ENCODE results near the gene B4GALT4.
"Not testable (repeated sequence)": the region's sequence is repeated elsewhere in the genome, so short reads cannot be mapped to it uniquely, and the experiment has no call there.

Gene B4GALT4

GRCh38 chr3:119240591-119241434 lies at the start of gene B4GALT4:
Gene B4GALT4 (minus strand): TSS chr3:119240878. CDS start chr3:119230099, 10,779 bp downstream.
- DNase-seq = peak in 1 of 2 experiments; percentile 11

DNA sequence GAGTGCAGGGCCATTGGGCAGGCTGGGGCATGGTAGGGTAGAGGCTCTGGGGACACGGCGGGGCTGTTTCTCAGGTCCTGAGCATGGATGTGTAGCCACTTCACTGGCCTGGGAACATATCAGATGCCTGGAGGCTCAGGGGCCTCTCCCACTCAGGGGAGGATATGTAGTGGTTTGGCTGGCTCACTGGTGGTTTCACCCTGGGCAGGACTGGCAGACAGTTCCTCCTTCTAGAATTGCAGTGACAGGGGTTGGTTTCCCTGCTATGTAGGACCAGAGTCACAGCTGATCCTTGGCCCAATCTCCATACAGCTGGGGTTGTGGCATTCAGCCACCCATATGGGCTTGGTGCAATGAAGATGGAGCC lies 48.7 kb upstream of the B4GALT4 start:
- DNase-seq = no peak

DNA sequence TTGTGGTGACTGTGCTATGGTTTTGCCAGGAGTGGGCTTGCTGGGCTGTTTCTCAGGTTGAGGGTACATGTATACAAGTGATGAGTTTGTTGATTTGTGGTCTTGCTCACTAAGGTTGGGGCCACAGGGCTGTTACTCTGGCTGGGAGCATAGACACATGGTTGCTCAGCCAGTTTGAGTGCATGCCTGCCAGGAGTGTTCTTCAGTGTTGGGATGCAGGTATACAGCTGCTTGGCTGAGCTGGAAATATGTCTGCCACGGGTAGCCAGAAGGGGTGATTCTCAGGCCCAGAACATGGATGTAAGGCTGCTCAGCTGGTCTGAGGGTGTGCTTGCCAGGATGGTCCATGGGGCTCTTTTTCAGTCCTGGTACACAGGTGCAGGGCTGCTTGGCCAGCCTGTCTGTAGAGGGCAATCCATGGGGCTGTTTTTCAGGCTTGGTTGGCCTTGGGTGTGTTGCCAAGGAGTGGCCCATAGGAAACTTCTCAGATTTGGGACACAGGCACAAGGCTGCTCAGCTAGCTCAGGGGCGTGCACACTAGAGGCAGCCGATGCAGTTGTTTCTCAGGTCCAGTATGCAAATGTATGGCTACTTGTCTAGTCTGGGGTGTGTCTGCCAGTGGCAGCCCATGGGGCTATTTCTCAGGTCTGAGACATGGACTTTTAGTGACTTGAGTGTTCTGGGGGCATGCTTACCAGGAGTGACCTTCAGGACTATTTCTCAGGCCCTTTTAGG lies 48.2 kb upstream of the B4GALT4 start:
- no peak for DNase-seq

DNA sequence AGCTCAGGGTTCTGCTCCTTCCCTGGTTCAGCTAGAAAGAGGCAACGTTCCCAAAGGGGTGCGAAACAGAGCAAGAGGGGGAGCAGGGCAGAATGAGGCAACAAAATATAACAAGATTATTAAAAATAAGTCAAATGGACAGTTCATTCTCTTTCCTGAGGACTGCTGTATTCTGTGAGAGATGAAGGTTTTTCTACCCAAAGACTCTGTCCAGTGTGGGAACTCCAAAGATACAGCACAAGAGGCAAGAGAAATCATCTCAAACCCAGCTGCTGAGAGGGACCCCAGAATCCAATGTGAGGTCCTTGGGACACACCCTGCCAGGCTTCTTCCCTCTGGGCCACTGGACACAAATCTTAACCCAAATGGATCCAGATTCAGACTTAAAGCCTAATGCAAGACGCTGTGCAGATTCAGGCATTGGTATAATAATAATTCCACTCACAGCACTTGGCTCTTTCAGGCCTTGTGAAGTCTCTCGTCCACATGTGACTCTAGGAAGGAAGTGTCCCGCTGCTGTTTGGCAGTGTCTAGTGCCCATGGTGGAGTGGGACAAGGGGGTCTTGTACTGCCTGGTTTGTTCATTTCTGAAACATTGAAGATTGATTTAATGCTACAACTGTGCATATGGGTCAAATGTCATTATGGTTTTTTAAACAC lies 39.0 kb upstream of the B4GALT4 start:
- no peak for DNase-seq

DNA sequence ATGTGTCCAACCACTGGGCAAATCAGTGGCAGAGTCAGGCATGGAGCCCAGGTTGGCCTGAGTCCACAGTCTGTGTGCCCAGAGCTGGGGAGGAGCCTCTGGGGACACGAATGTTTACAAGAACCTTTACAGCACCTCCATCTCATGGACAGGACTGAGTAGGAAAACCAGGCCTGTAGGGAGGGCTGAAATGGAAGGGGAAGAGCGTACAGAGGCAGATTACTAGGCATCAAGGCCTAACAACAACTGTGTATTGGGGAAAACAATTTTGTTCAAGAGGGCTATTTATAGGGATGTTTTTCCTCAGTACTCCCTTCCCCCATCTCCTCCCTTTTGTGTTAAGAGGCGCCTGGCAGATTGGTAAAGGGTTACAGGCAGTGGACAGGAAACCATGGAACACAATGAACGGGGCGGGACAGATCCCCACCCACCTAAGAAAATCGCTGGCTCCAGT lies 38.5 kb upstream of the B4GALT4 start:
- DNase-seq = no peak

DNA sequence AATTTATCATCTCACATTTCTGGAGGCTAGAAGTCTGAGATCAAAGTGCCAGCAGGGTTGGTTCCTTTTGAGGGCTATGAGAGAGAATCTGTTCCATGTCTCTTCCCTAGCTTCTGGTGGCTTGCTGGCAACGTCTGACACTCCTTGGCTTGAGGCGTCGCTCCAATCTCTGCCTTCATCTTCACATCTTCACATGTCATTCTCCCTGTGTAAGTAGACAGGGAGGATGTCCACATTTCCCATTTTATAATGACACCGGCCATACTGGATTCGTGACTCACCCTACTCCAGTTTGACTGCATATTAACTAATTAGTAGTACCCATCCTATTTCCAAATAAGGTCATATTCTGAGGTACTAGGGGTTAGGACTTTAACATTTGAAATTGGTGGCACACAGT lies 36.0 kb upstream of the B4GALT4 start:
- no peak for DNase-seq

DNA sequence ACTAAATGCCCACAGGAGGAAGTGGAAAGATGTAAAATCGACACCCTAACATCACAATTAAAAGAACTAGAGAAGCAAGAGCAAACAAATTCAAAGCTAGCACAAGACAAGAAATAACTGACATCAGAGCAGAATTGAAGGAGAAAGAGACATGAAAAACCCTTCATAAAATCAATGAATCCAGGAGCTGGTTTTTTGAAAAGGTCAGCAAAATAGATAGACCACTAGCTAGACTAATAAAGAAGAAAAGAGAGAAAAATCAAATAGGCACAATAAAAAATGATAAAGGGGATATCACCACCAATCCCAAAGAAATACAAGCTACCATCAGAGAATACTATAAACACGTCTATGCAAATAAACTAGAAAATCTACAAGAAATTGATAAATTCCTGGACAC lies 29.5 kb upstream of the B4GALT4 start:
- DNase-seq = not testable (repeated sequence)

GRCh38 chr3:119261055-119261454 lies 20.4 kb upstream of the B4GALT4 start:
- DNase-seq = no peak

GRCh38 chr3:119259821-119260220 lies 19.1 kb upstream of the B4GALT4 start:
- no peak for DNase-seq

GRCh38 chr3:119258915-119259314 lies 18.2 kb upstream of the B4GALT4 start:
- no peak for DNase-seq

GRCh38 chr3:119257654-119258410 lies 17.2 kb upstream of the B4GALT4 start:
- no peak for DNase-seq

DNA sequence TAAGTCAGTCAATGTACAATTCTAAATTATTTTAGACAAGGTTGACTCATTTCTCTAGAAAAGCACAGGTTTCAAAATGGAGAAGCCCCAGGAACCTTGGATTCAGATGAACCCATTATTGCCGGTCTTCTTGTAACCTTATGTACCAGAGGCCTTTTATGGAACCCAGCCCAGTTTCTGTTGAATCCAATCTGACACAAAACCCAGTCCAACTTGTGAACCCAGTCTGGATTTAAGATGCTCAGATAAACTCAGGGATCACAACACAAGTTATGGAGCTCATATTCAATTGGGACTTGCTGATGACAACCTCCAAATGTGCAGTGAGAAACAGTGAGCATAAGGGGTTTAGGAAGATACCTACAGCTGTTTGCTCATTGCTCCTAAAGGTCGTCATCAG lies 16.4 kb upstream of the B4GALT4 start:
- no peak for DNase-seq

DNA sequence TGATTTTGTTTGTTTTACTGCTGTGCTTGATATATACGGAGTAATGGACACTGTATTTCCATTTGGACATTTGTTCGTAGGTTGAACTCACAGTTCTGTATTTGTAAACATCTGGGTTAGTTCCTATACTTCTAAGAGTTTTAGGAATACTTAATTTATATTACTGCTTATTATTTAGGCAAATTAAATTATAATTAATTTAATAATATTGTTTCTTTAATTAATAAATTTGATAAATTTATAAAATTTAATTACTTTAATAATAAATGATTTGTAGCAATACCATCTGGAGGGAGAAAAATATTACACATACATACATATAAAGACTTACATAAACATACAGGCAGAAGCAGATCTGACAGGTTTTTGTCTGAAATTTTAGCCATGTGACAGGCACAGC lies 14.5 kb upstream of the B4GALT4 start:
- DNase-seq = no peak

DNA sequence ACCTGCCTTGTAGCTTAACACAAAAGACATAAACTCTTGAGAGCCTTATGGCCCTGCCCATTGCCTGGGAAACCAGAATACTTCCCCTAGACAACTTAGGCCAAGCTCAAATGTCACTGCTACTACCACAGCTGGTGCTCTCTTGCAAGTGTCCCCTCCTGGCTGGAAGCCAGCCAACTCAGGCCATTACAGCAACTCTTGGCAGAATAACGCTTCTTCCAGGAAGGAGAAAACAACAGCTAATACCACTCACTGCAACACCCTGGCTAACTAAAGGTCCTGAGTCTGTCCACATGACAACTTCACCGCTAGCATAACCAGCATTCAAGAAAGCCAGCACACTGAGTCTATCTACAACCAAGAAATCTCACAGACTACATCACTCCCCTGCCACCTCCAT lies 5.1 kb upstream of the B4GALT4 start:
- DNase-seq = no peak

DNA sequence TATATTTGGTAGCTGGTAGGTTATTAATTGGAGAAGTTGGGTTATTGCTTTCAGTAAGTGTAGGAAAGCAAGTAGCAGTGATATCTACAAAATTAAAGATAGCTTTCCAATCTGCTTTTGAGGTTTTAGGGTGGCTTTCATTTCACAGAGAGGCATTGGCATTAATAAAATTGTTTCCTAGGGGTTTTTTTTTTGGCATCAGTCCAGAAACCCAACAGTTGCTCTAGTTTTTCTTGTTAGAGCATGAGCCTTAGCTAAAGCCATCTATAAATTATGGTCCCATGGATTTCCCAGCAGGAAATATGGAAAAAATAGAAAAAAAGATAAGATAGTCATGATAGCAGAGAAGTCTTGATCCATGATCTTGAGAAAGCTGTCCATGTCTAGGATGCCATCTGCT lies 3.0 kb upstream of the B4GALT4 start:
- DNase-seq = no peak

DNA sequence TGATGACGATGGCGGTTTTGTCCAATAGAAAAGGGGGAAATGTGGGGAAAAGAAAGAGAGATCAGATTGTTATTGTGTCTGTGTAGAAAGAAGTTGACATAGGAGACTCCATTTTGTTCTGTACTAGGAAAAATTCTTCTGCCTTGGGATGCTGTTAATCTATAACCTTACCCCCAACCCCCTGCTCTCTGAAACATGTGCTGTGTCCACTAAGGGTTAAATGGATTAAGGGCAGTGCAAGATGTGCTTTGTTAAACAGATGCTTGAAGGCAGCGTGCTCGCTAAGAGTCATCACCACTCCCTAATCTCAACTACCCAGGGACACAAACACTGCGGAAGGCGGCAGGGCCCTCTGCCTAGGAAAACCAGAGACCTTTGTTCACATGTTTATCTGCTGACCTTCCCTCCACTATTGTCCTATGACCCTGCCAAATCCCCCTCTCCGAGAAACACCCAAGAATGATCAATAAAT lies 2.4 kb upstream of the B4GALT4 start:
- DNase-seq = not testable (repeated sequence)

DNA sequence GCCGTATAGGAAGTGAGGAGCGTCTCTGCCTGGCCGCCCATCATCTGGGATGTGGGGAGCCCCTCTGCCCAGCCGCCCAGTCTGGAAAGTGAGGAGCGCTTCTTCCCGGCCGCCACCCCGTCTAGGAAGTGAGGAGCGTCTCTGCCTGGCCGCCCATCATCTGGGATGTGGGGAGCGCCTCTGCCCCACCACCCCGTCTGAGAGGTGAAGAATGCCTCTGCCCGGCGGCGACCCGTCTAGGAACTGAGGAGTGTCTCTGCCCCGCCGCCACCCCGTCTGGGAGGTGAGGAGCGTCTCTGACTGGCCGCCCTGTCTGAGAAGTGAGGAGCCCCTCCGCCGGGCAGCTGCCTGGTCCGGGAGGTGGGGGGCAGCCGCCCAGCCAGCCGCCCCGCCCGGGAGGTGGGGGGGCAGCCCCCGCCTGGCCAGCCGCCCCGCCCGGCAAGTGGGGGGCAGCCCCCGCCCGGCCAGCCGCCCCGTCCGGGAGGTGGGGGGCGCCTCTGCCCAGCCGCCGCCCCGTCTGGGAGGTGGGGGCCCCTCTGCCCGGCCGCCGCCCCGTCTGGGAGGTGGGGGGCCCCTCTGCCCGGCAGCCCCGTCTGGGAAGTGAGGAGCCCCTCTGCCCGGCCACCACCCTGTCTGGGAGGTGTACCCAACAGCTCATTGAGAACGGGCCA lies 1.8 kb upstream of the B4GALT4 start:
- DNase-seq = not testable (repeated sequence)

DNA sequence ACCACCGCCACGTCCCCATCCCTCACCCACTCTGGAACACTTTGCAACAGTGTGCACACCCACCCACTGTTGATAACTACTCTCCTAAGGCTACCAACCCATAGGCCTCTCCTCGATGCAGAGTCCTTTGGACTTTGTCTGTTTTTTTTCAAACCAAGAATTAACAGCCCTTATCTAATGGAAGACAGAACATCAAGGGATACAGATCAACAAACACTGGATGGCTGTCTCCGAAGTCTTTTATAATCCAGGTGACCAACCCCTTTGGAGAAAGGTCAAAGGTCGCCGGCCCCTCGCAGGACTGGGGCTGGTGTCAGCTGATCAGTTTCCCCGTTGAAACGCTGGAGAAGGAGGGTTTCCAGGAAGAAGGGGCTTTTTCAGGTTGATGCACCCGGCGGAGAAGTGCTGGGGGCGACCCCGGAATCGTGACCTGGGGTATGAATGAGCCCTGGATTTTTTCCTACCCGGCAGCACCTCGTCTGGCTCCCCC lies 532 bp downstream of the B4GALT4 start:
- no peak for DNase-seq

- no peak for DNase-seq
These were observed 1.4 kb downstream of the B4GALT4 start for GRCh38 chr3:119239206-119239820.

GRCh38 chr3:119238363-119238762 lies 2.3 kb downstream of the B4GALT4 start:
- DNase-seq = no peak

DNA sequence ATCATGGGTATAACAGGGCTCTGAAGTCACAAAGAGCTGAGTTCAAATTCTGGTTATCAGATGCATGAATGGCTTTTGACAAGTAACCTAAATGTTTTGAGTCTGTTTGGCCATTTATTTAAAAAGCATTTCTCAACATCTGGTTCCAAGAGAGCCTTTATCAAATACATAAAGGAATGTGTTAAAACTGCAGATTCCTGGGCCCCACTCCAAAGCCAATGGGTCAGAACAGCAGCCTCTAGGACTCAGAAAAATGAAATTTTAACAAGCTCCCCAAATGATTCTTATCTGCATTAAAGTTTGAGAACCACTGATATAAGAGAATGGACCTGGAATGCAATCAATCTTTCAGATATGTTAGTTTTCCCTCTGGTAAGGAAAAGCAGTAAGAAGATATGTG lies 3.4 kb downstream of the B4GALT4 start:
- no peak for DNase-seq

Measured in cerebellar nuclear complex (tissue), 1 donor.